Endothelial cell of umbilical vein (primary cell): Measurements from ENCODE around the gene SNPH. TPM values are rescaled to one million over a fixed set of nuclear protein-coding genes. Genes with fewer than 3 reads are reported as not detected.

Experiments used
- BruUV-seq: library from RNA; stranded (reverse); fragments of 400-500 nt; replicated peaks from 2 replicates; lab custom pipeline; 2021; lab: Mats Ljungman, UMichigan
- CTCF ChIA-PET: fragments of 300-600, 350-600 bp; sonication (Branson Sonifier 250); formaldehyde crosslinking; loops from one replicate; lab custom pipeline; 2021; ENCODE audit warnings: antibody characterized with exemption, inconsistent platforms; lab: Charles Lee
- POLR2A ChIA-PET: fragments of 300-600, 350-600 bp; sonication (Branson Sonifier 250); formaldehyde crosslinking; loops from one replicate; lab custom pipeline; 2021; ENCODE audit warnings: antibody characterized with exemption, inconsistent platforms; lab: Charles Lee
- DNase-seq: peaks from one replicate; pipeline ENCODE4 v3.0.0-alpha.2; 2011; ENCODE audit warnings: low read depth, low spot score
- FAIRE-seq: peaks from 2 replicates; lab custom pipeline; 2011; peaks lifted over from hg19 to GRCh38; lab: Jason Lieb, UNC
- H2AFZ ChIP-seq: 2 replicates; pipeline ENCODE4 v1.6.0; 2012; ENCODE audit warnings: low read depth, low read length, control low read depth, inconsistent platforms
- H3K27ac ChIP-seq: 2 replicates; pipeline ENCODE4 v1.5.1; 2011; ENCODE audit warnings: low read depth, mild to moderate bottlenecking, control low read depth, low read length, moderate library complexity; ENCODE audit not compliant: insufficient read depth
- H3K27me3 ChIP-seq, 2 experiments: 2 replicates each; pipeline versions ENCODE4 v1.6.0 to v1.6.1; 2011; ENCODE audit warnings: low read length in 2 of 2, mixed read lengths in 1 of 2; ENCODE audit not compliant: control insufficient read depth in 2 of 2, insufficient read depth in 2 of 2
- H3K36me3 ChIP-seq, 2 experiments: 2 replicates in 1 of 2; 3 replicates in 1 of 2; pipeline ENCODE4 v1.5.1; 2011; ENCODE audit warnings: low read length in 2 of 2, mild to moderate bottlenecking in 1 of 2, moderate library complexity in 1 of 2; ENCODE audit not compliant: control insufficient read depth in 2 of 2, insufficient read depth in 2 of 2; ENCODE audit errors: extremely low read depth in 1 of 2
- H3K4me1 ChIP-seq: 3 replicates; pipeline ENCODE4 v1.5.1; 2011; ENCODE audit warnings: mild to moderate bottlenecking, low read length; ENCODE audit not compliant: control insufficient read depth, insufficient read depth; ENCODE audit errors: extremely low read depth
- H3K4me2 ChIP-seq: 2 replicates; pipeline ENCODE4 v1.6.1; 2011; ENCODE audit warnings: low read length, control low read depth, mixed read lengths; ENCODE audit not compliant: insufficient read depth
- H3K4me3 ChIP-seq, 3 experiments: fragments of 200-600 bp in 1 of 3; sonication (generic), shearing (Covaris generic) in 1 of 3; replicated peaks in 1 of 3; 2 replicates each; pipeline ENCODE4 v1.5.1; 2011 to 2016; ENCODE audit warnings: control low read depth in 3 of 3, low read length in 3 of 3, mild to moderate bottlenecking in 2 of 3, inconsistent platforms in 1 of 3, low read depth in 1 of 3, moderate library complexity in 1 of 3; ENCODE audit not compliant: insufficient read depth in 1 of 3
- H3K79me2 ChIP-seq: 2 replicates; pipeline ENCODE4 v1.6.0; 2012; ENCODE audit warnings: low read length, inconsistent platforms; ENCODE audit not compliant: control insufficient read depth, insufficient read depth
- H3K9ac ChIP-seq: replicated peaks from 2 replicates; pipeline ENCODE3; 2011; ENCODE audit warnings: low read length, control low read depth; ENCODE audit not compliant: insufficient read depth; ENCODE audit errors: extremely low read depth
- H3K9me1 ChIP-seq: replicated peaks from 3 replicates; pipeline ENCODE4 v1.6.0; 2011; ENCODE audit warnings: mild to moderate bottlenecking, low read length; ENCODE audit not compliant: control insufficient read depth, insufficient read depth; ENCODE audit errors: extremely low read depth
- H3K9me3 ChIP-seq: replicated peaks from 2 replicates; pipeline ENCODE4 v1.5.1; 2012; ENCODE audit warnings: low read length, inconsistent platforms; ENCODE audit not compliant: control insufficient read depth, insufficient read depth
- H4K20me1 ChIP-seq: replicated peaks from 2 replicates; pipeline ENCODE3; 2011; ENCODE audit warnings: mild to moderate bottlenecking, low read length; ENCODE audit not compliant: control insufficient read depth, insufficient read depth; ENCODE audit errors: extremely low read depth
- CTCF ChIP-seq, 2 donors: IDR thresholded peaks; 1 replicate in 1 of 2; 2 replicates in 1 of 2; pipeline ENCODE4 v1.5.1; 2011; ENCODE audit warnings: low read length in 2 of 2, mild to moderate bottlenecking in 2 of 2, moderate library complexity in 2 of 2, control low read depth in 1 of 2, inconsistent platforms in 1 of 2, low read depth in 1 of 2; ENCODE audit not compliant: insufficient read depth in 1 of 2; ENCODE audit errors: extremely low read depth in 1 of 2
- EZH2 ChIP-seq: IDR thresholded peaks from 2 replicates; pipeline ENCODE4 v1.6.1; 2012; ENCODE audit warnings: borderline replicate concordance, low read depth, mild to moderate bottlenecking, moderate library complexity, low read length, inconsistent platforms; ENCODE audit not compliant: severe bottlenecking
- FOS ChIP-seq: IDR thresholded peaks from 2 replicates; pipeline ENCODE4 v1.6.1; 2011; ENCODE audit warnings: mild to moderate bottlenecking, low read length, moderate library complexity, borderline replicate concordance; ENCODE audit not compliant: insufficient read depth
- MAX ChIP-seq: IDR thresholded peaks from 2 replicates; pipeline ENCODE4 v1.6.1; 2011; ENCODE audit not compliant: insufficient read depth, insufficient read length
- MYC ChIP-seq: IDR thresholded peaks from one replicate; pipeline ENCODE4 v1.6.1; 2011; ENCODE audit warnings: mild to moderate bottlenecking, low read depth, low read length
- POLR2A ChIP-seq: IDR thresholded peaks from 2 replicates; pipeline ENCODE4 v1.6.1; 2012; ENCODE audit warnings: low read depth, mild to moderate bottlenecking, control low read depth, low read length
- POLR2AphosphoS5 ChIP-seq: IDR thresholded peaks from 2 replicates; pipeline ENCODE4 v1.6.1; 2012; ENCODE audit warnings: low read depth, mild to moderate bottlenecking, control low read depth, low read length, moderate library complexity; ENCODE audit not compliant: insufficient read depth
- dilution Hi-C: fragments of 300-500 bp; cut with MboI; formaldehyde crosslinking; loops from one replicate; pipeline ENCODE4 v1.15.0; 2019; ENCODE audit warnings: low sequenced_read_pairs; ENCODE audit not compliant: extremely low pct_ligation_motif_present
- intact Hi-C: fragments of 100-400 bp; cut with micrococcal nuclease; formaldehyde crosslinking; loops from one replicate; pipeline ENCODE4 v1.10.0; 2022
- polyA plus RNA-seq, 4 experiments: library from polyadenylated mRNA; depleted of rRNA in 3 of 4; stranded (reverse) in 3 of 4; unstranded in 1 of 4; fragments of >200 nt; gene quantifications; 2 replicates each; pipeline versions ENCODE4 v1.2.1 to v1.2.3, GENCODE V29; 2011 to 2012; ENCODE audit warnings: missing spikeins in 1 of 4
- total RNA-seq: library from RNA; stranded (reverse); gene quantifications from 2 replicates; pipeline ENCODE4 v1.2.3, GENCODE V29; 2021

SNPH gene
- total and polyA plus RNA-seq, 2 donors (not counting 3 experiments of a cell fraction or from before 2014, with no cell fraction given): 2.3 to 5.5 TPM

GRCh38 chr20:1232286-1233111, 33.6 kb upstream of the SNPH start:
- TF ChIP-seq MAX (no peak), CTCF (IDR thresholded peaks at IDR 0.05; ENCODE audit: extremely low read depth in 1 of 2, insufficient read depth in 1 of 2, low read depth in 1 of 2, low read length in 2 of 2) (no peak), POLR2AphosphoS5 (no peak), FOS (no peak), MYC (no peak), EZH2 (no peak), POLR2A (no peak)
- no TSS peak for BruUV-seq
- POLR2A ChIA-PET: no interaction called here
- DNase-seq (no peak), FAIRE-seq (no peak)
- dilution Hi-C loops (no loop called here), intact Hi-C loops (no loop called here)
- H3K9me3 ChIP-seq: no peaks in the 10 kb centered on the region
- H3K9ac ChIP-seq: no peak overlapping the region
- H3K27me3 ChIP-seq: peaks cover 0 to 17% of the 10 kb centered on the region in 2 experiments
- H2AFZ ChIP-seq: no peak overlapping the region
- no peaks in the 10 kb centered on the region for H3K79me2 ChIP-seq
- H3K27ac ChIP-seq: no peak overlapping the region
- H3K4me1 ChIP-seq: no peaks in the 10 kb centered on the region
- CTCF ChIA-PET: no interaction called here
- no peaks in the 10 kb centered on the region for H3K36me3 ChIP-seq
- H4K20me1 ChIP-seq: no peaks in the 10 kb centered on the region
- H3K4me2 ChIP-seq: no peak overlapping the region
- H3K9me1 ChIP-seq: no peaks in the 10 kb centered on the region
- no peak overlapping the region for H3K4me3 ChIP-seq
